Islet of Langerhans (tissue), 1 donor: ENCODE results near the gene A1BG.
A peak's percentile ranks its signal among the peaks of the same experiment; 100 is the strongest.
"Not testable (repeated sequence)": the region's sequence is repeated elsewhere in the genome, so short reads cannot be mapped to it uniquely, and the experiment has no call there.

Experiments
- FAIRE-seq: peaks from one replicate; lab custom pipeline; 2011; peaks lifted over from hg19 to GRCh38; lab: Jason Lieb, UNC

Gene A1BG

DNA sequence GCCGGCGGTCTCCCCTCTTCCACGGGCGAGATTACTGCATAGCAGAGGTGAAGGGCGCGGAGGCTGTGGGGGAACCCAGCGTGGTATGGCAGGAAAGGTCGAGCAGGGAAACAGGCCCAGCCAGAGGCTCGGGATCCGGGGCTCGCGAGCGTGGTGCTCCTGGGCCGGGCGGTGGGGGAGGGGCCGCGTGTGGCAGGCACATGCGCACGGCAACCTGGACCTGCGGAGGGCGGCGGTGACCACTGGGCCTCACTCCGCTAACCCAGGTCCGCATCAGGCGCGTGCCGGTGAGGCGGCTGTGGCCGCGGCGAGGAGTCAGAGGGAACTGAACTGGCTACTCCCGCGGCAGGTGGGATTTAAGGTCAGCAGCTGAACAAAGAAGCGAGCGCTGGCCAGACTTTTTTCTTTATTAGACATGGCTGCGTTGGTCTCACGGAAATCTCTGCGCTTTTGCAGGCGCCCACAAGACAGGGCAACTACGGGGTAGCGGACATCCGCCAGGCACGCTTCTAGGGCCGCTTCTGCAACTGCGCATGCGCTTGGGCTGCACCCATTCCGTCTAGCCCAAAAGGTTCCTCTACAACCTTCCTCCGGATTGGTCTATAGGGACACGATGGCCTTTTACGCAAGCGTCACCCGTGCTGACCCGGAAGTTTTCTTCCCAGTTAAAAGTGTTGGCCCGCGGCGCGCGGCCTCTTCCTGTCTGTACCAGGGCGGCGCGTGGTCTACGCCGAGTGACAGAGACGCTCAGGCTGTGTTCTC lies 33.5 kb upstream of the A1BG start, which contains the start of gene RPS5:
Gene RPS5 (plus strand): TSS at position 694 of the 762 bp plus-strand sequence. CDS start 869 bp downstream, outside the sequence.
- peak; percentile 58 for FAIRE-seq

GRCh38 chr19:58385891-58386575 lies 32.7 kb upstream of the A1BG start:
- FAIRE-seq = no peak

GRCh38 chr19:58385313-58385890 lies 32.1 kb upstream of the A1BG start:
- FAIRE-seq = no peak

DNA sequence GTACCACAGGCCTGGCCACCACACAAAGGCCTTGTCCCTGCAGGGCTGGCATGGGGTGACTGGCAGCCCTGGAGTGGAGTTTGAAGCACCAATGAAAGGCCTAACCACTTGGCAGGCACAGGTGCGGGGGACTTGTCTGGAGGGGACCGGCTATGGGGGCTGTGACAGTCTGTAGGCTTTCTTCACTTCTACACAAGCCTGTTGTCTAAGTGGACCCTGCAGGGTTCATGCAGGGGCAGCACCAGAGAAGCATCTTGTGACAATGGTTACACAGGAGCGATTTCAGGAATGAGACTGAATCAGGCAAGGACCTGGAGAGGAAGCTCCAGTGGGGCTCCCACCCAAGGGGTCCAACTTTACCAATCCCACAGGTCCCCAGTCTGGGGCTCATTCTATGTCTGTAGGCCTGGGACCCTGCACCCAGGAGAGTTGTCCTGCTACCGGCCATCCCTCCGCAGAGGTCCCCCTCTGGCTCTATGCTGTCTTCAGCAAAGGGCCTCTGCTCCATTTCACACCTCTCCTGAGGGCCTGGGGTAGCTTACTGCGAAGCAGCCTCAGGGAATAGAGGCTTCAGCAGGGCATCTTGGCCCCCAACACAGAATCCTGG lies 29.8 kb upstream of the A1BG start:
- no peak for FAIRE-seq

DNA sequence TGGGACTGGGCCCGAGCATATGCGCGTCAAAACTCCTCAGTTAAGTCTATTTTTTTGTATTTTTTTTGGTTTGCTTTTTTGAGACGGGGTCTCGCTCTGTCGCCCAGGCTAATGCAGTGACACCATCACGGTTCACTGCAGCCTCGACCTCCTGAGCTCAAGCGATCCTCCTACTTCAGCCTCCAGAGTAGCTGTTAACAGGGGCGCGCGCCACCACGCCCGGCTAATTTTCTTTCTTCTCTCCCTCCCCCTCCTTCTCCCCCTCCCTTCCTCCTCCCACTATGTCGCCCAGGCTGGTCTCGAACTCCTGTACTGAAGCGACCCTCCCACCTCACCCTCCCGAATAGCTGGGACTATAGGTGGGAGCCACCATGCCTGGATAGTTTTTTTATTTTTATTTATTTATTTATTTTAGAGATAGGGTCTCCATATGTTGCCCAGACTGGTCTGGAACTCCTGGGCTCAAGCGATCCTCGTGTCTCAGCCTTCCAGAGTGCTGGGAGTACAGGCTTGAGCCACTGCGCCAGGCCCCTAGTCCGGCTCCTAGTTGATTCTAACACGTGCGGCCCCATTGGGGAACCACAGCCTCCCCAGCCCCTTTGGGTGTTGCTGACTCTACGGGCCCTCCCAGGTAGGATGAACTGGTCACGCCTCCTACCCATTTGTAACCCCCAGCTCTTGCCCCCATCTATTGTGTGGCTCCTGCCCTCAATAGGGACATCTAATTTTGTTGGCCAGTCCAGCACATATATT lies 28.3 kb upstream of the A1BG start:
- FAIRE-seq = no peak

- peak; percentile 97 for FAIRE-seq
Measured at GRCh38 chr19:58380662-58381459, 27.6 kb upstream of the A1BG start, which contains the start of gene ZNF837. Gene ZNF837 (minus strand): TSS chr19:58381030. CDS start chr19:58369332, 11,698 bp downstream.

GRCh38 chr19:58380037-58380661 lies 26.9 kb upstream of the A1BG start:
- FAIRE-seq = no peak

DNA sequence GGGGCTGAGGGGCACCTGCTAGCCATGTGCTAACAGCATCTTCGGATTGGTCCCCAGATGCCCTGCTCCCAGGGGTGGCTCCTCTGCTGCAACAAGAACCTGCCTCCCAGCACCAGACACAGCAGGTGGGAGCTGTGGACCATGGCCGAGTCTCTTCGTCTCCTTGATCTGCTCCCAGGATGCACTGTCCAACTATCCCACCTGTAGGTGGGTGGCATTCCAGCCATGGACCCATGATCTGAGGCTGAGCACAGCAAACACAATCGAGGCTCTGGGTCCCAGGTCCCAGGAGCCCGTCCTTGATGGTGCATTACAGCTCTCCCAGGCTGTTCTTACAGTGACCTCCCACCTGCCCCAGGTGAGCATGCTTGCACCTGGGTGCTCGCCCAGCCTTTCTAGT lies 26.0 kb upstream of the A1BG start:
- FAIRE-seq = no peak

DNA sequence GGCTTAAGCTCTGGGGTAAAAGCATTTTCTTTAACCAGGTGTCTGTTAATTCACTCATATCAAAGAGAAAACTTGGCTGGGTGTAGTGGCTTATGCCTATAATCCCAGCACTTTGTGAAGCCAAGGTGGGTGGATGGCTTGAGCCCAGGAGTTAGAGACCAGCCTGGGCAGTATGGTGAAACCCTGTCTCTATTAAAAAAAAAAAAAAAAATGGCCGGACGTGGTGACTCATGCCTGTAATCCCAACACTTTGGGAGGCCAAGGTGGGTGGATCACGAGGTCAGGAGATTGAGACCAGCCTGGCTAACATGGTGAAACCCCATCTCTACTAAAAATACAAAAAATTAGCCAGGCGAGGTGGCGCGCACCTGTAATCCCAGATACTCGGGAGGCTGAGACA lies 23.4 kb upstream of the A1BG start:
- not testable (repeated sequence) for FAIRE-seq

- FAIRE-seq = no peak
Measured at GRCh38 chr19:58374200-58374599, 20.9 kb upstream of the A1BG start.

DNA sequence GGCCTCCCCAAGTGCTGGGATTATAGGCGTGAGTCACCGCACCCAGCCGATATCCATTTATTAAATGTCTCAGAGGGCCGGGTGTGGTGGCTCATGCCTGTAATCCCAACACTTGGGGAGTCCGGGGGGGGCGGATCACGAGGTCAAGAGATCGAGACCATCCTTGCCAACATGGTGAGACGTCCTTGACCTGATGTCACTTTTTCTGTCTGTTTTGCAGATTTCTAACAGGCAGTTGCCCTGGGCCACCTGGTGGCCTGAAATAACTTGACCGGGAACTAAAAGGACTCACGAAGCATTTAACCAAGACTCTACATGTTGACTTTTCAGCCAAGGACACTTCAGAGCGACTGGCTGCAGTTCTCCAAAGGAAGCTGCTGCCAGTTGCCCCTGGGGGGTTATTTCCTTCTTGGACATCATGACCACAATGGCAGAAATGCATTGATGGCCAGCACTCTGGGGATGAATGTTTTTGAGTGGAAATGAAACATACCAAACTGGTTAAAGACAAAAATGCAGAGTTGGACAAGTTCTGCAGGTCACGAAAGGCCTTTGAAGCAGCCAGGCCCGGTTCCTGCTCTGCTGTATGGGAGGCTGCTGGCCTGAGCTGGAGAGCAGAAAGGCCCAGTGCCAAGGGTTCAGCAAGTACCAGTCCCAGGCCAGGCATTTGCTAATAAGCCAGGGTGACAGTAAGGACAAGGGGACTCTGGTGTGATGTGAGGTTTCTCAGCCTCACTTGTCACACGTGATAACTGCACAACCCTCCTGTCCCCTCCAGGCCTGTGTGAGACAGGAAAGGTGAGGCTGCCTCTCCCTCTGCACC lies 19.2 kb upstream of the A1BG start:
- no peak for FAIRE-seq

GRCh38 chr19:58368561-58369360 lies 15.5 kb upstream of the A1BG start:
- FAIRE-seq = no peak

DNA sequence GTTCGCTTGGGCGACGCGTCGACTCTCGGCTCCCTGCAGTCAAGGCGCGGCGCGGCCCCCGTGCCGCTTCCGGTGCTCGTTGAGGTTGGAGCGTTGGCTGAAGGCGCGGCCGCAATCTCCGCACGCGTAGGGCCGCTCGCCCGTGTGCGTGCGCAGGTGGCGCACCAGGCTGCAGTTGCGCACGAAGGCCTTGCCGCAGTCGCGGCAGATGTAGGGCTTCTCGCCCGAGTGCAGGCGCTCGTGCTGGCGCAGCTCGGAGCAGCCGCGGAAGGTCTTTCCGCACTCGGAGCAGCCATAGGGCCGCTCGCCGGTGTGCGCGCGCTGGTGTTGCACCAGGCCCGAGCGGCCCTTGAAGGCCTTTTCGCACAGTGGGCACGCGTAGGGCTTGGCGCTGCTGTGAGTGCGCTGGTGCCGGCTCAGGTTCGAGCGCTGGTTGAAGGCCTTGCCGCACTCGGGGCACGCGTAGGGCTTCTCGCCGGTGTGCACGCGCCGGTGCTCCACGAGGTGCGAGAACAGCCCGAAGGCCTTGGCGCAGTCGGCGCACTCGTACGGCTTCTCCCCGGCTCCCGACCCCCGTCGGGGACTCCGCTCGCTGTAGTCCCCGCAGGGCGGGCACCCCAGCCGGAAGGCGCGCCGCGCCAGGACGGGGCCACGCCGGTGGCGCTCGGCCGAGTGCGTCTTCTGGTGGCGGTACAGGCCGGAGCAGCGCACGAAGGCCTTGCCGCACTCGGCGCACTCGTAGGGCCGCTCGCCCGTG lies 14.6 kb upstream of the A1BG start:
- no peak for FAIRE-seq

GRCh38 chr19:58366585-58367430 lies 13.5 kb upstream of the A1BG start:
- no peak for FAIRE-seq

GRCh38 chr19:58364146-58364545 lies 10.9 kb upstream of the A1BG start:
- FAIRE-seq = no peak

DNA sequence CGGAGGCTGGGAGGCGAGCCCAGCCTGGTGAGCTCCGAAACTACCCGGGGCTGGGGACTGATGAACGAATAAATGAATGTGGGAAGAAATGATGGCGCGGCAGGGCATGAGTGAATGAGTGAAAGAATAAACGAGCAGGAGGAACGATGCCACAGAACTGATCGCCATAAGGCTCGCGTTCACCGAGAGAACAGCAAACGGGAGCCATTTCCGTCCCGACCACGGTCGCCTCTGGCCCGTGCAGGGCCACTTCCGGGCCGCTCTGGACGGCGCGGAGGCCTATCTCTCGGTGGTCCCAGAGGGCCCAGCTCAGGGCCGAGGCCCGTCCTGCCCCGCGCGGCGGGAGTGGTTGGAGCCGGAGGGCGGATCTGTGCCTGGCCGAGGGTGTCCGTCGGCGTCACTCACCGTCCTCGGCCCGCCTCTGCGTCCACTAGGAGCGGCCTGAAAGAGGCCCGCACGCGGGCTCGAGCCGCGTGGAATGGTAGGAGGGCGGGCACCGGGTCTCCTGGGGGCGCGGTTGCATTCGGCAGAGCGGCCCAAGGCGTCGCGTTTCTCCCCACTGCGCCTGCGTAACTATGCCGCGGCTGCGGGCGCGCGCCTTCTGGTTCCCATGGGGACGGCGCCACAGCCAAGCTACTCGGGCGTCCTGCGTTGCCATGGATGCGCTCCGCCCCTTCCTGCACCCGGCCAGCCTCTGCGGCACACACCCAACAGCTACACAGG lies 9.1 kb upstream of the A1BG start, which contains the start of gene ZNF497:
Gene ZNF497 (minus strand): TSS at position 480 of the 723 bp plus-strand sequence. CDS start 5,116 bp downstream, outside the sequence.
- peak; percentile 56 for FAIRE-seq
